GM18858 (cell line): ENCODE data around the gene FCRL5.
A peak's percentile ranks its signal among the peaks of the same experiment; 100 is the strongest.
"Not testable (repeated sequence)": the region's sequence is repeated elsewhere in the genome, so short reads cannot be mapped to it uniquely, and the experiment has no call there.

Experiments
- ATAC-seq: cut with Tn5 transposase; IDR thresholded peaks from one replicate; pipeline ENCODE4 v1.9.1; 2021; ENCODE audit not compliant: unreplicated experiment

FCRL5 gene

GRCh38 chr1:157551694-157552693 lies at the start of gene FCRL5:
Gene FCRL5, minus strand, starts transcription at chr1:157552515. Its CDS starts 153 bp downstream, at chr1:157552362.
- peak; percentile 57 for ATAC-seq

- ATAC-seq, result no peak
Measured at GRCh38 chr1:157600236-157600635, 47.9 kb upstream of the FCRL5 start.

GRCh38 chr1:157597959-157598667 lies 45.8 kb upstream of the FCRL5 start, which contains the start of gene FCRL4:
Gene FCRL4, minus strand, starts transcription at chr1:157598085. Its CDS starts 141 bp downstream, at chr1:157597944.
- ATAC-seq, result peak; percentile 55

- peak; percentile 32 for ATAC-seq
Measured at GRCh38 chr1:157596384-157596783, 44.1 kb upstream of the FCRL5 start.

- ATAC-seq, result peak; percentile 59
Measured at GRCh38 chr1:157595356-157595755, 43.0 kb upstream of the FCRL5 start.

- ATAC-seq, result no peak
Measured at GRCh38 chr1:157585984-157586383, 33.7 kb upstream of the FCRL5 start.

GRCh38 chr1:157584503-157584902 lies 32.2 kb upstream of the FCRL5 start:
- ATAC-seq, result no peak

GRCh38 chr1:157580828-157581210 lies 28.5 kb upstream of the FCRL5 start:
- ATAC-seq, result no peak

- ATAC-seq, result no peak
Measured at GRCh38 chr1:157580179-157580827, 28.0 kb upstream of the FCRL5 start.

- no peak for ATAC-seq
Measured at GRCh38 chr1:157577420-157577819, 25.1 kb upstream of the FCRL5 start.

- peak; percentile 70 for ATAC-seq
Measured at GRCh38 chr1:157575744-157576143, 23.4 kb upstream of the FCRL5 start.

GRCh38 chr1:157574836-157575235 lies 22.5 kb upstream of the FCRL5 start:
- ATAC-seq, result no peak

- ATAC-seq, result no peak
Measured at GRCh38 chr1:157566484-157567300, 14.4 kb upstream of the FCRL5 start.

GRCh38 chr1:157562515-157562914 lies 10.2 kb upstream of the FCRL5 start:
- peak; percentile 56 for ATAC-seq

- ATAC-seq, result no peak
Measured at GRCh38 chr1:157558119-157558518, 5.8 kb upstream of the FCRL5 start.

- ATAC-seq, result not testable (repeated sequence)
Measured at GRCh38 chr1:157548081-157548480, 4.2 kb downstream of the FCRL5 start.

- no peak for ATAC-seq
Measured at GRCh38 chr1:157542676-157543075, 9.6 kb downstream of the FCRL5 start.

GRCh38 chr1:157540852-157541251 lies 11.5 kb downstream of the FCRL5 start:
- no peak for ATAC-seq

- no peak for ATAC-seq
Measured at GRCh38 chr1:157540160-157540748, 12.1 kb downstream of the FCRL5 start.

- ATAC-seq, result no peak
Measured at GRCh38 chr1:157539568-157539967, 12.7 kb downstream of the FCRL5 start.
